ENCODE data around the gene PRDM16. TPM values are rescaled to one million over a fixed set of nuclear protein-coding genes. Genes with fewer than 3 reads are reported as not detected.

PRDM16 gene
- total and polyA plus RNA-seq, 7 donors: 0.04 to 1.2 (median 0.31) TPM

- Histone ChIP-seq H3K27ac (no peak overlapping the region), H3K27me3 (ENCODE audit: insufficient read depth in 3 of 3, low read length in 2 of 3) (peaks cover 0 to 35% (median 4%) of the 10 kb centered on the region in 3 donors), H3K36me3 (ENCODE audit: insufficient read depth in 1 of 2, low read depth in 1 of 2) (no peaks in the 10 kb centered on the region), H3K9me3 (no peaks in the 10 kb centered on the region), H3K4me1 (peaks cover 4% of the 10 kb centered on the region), H3K4me3 (no peak overlapping the region)
- 88 to 94% (median 91%) methylated on average over 8 of the region's 8 CpGs for WGBS, 3 donors
- DNase-seq (no peak), ATAC-seq (no peak)
- no peak for TF ChIP-seq CTCF (IDR thresholded peaks at IDR 0.05)
- intact Hi-C loops (cut with DNase I): no loop called here
Observed at GRCh38 chr1:3353876-3354275, 284.9 kb downstream of the PRDM16 start.

- Histone ChIP-seq H3K9me3 (no peaks in the 10 kb centered on the region), H3K4me1 (peaks cover 4% of the 10 kb centered on the region), H3K27ac (no peak overlapping the region), H3K27me3 (ENCODE audit: insufficient read depth in 3 of 3, low read length in 2 of 3) (peaks cover 0 to 28% (median 7%) of the 10 kb centered on the region in 3 donors), H3K36me3 (ENCODE audit: insufficient read depth in 1 of 2, low read depth in 1 of 2) (no peaks in the 10 kb centered on the region), H3K4me3 (no peak overlapping the region)
- no peak for DNase-seq
- no peak for TF ChIP-seq CTCF (IDR thresholded peaks at IDR 0.05)
- WGBS, 3 donors: 89 to 95% (median 92%) methylated on average over 7 to 8 of the region's 8 CpGs
- intact Hi-C loops (cut with DNase I): no loop called here
- ATAC-seq: no peak
Observed at GRCh38 chr1:3355089-3355488, 286.1 kb downstream of the PRDM16 start.

GRCh38 chr1:3355894-3356826, 287.2 kb downstream of the PRDM16 start:
- H3K36me3 ChIP-seq (ENCODE audit: insufficient read depth in 1 of 2, low read depth in 1 of 2): no peaks in the 10 kb centered on the region
- 82 to 84% (median 82%) methylated on average over 37 of the region's 37 CpGs for WGBS, 3 donors
- no peaks in the 10 kb centered on the region for H3K4me1 ChIP-seq
- ATAC-seq (no peak), DNase-seq (no peak)
- H3K9me3 ChIP-seq: no peaks in the 10 kb centered on the region
- TF ChIP-seq CTCF (IDR thresholded peaks at IDR 0.05): no peak
- intact Hi-C loops (cut with DNase I): no loop called here
- H3K4me3 ChIP-seq: no peak overlapping the region
- no peak overlapping the region for H3K27ac ChIP-seq
- H3K27me3 ChIP-seq (ENCODE audit: insufficient read depth in 3 of 3, low read length in 2 of 3): peaks cover 0 to 22% (median 9%) of the 10 kb centered on the region in 3 donors

- no peaks in the 10 kb centered on the region for H3K4me1 ChIP-seq
- no peak for TF ChIP-seq CTCF (IDR thresholded peaks at IDR 0.05)
- 70 to 79% (median 76%) methylated on average over 21 of the region's 21 CpGs for WGBS, 3 donors
- no peak overlapping the region for H3K4me3 ChIP-seq
- intact Hi-C loops (cut with DNase I): no loop called here
- H3K27me3 ChIP-seq (ENCODE audit: insufficient read depth in 3 of 3, low read length in 2 of 3): peaks cover 0 to 26% (median 9%) of the 10 kb centered on the region in 3 donors
- no peaks in the 10 kb centered on the region for H3K9me3 ChIP-seq
- DNase-seq (no peak), ATAC-seq (no peak)
- H3K27ac ChIP-seq: no peak overlapping the region
- H3K36me3 ChIP-seq (ENCODE audit: insufficient read depth in 1 of 2, low read depth in 1 of 2): no peaks in the 10 kb centered on the region
Observed at GRCh38 chr1:3356827-3357460, 287.9 kb downstream of the PRDM16 start.
